ENCODE data around the gene TIMP3. TPM values are rescaled to one million over a fixed set of nuclear protein-coding genes. Genes with fewer than 3 reads are reported as not detected.

Gene TIMP3
- total RNA-seq, 4 donors from 2014 or later: 40.1 to 93.3 (median 67.5) TPM

GRCh38 chr22:32826537-32826936, 25.0 kb downstream of the TIMP3 start:
- peaks cover 0 to 26% (median 0%) of the 10 kb centered on the region in 4 donors for H3K4me1 ChIP-seq
- no peak overlapping the region for H3K27ac ChIP-seq
- no peak overlapping the region for H3K4me3 ChIP-seq
- TF ChIP-seq POLR2A (IDR thresholded peaks at IDR 0.05) (no peak), CTCF (IDR thresholded peaks at IDR 0.05) (no peak)
- H3K36me3 ChIP-seq: no peaks in the 10 kb centered on the region
- no peaks in the 10 kb centered on the region for H3K9me3 ChIP-seq
- no peaks in the 10 kb centered on the region for H3K27me3 ChIP-seq
- DNase-seq: no peak

GRCh38 chr22:32827049-32827602, 25.6 kb downstream of the TIMP3 start:
- Histone ChIP-seq H3K4me3 (no peak overlapping the region), H3K36me3 (no peaks in the 10 kb centered on the region), H3K9me3 (no peaks in the 10 kb centered on the region), H3K27ac (no peak overlapping the region), H3K27me3 (no peaks in the 10 kb centered on the region), H3K4me1 (peaks cover 0 to 30% (median 0%) of the 10 kb centered on the region in 4 donors)
- no peak for DNase-seq
- no peak for TF ChIP-seq POLR2A (IDR thresholded peaks at IDR 0.05)
- no peak for TF ChIP-seq CTCF (IDR thresholded peaks at IDR 0.05)

- no peaks in the 10 kb centered on the region for H3K27me3 ChIP-seq
- TF ChIP-seq CTCF (IDR thresholded peaks at IDR 0.05): no peak
- no peak for TF ChIP-seq POLR2A (IDR thresholded peaks at IDR 0.05)
- H3K27ac ChIP-seq: no peak overlapping the region
- no peak overlapping the region for H3K4me3 ChIP-seq
- H3K36me3 ChIP-seq: no peaks in the 10 kb centered on the region
- no peaks in the 10 kb centered on the region for H3K9me3 ChIP-seq
- H3K4me1 ChIP-seq: peaks cover 0 to 30% (median 0%) of the 10 kb centered on the region in 4 donors
- DNase-seq: no peak
These were observed 26.6 kb downstream of the TIMP3 start for GRCh38 chr22:32828150-32828549.

DNA sequence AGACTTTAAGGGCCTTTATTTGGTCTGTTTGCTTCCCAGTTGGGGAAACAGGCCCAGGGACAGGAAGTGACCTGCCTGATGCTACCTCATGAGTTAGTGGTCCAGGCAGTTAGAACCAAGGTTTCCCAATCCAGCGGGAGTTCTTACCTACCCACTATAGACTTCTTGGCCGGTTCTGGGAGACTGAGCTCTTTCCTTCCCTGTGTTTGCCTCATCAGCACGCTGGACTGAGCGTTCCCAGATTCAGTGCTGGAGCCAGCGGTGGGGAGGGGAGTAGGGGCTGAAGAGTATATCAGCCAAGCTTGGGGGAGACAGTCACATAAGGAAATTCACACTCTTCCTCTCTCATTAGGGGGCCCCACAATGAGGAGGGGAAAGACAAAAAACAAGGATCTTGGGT, 27.1 kb downstream of the TIMP3 start:
- no peak for TF ChIP-seq CTCF (IDR thresholded peaks at IDR 0.05)
- no peak for TF ChIP-seq POLR2A (IDR thresholded peaks at IDR 0.05)
- no peak overlapping the region for H3K4me3 ChIP-seq
- no peaks in the 10 kb centered on the region for H3K27me3 ChIP-seq
- H3K27ac ChIP-seq: no peak overlapping the region
- H3K36me3 ChIP-seq: no peaks in the 10 kb centered on the region
- DNase-seq: no peak
- peaks cover 0 to 30% (median 0%) of the 10 kb centered on the region in 4 donors for H3K4me1 ChIP-seq
- H3K9me3 ChIP-seq: no peaks in the 10 kb centered on the region

GRCh38 chr22:32829451-32829851, 27.9 kb downstream of the TIMP3 start:
- no peak for DNase-seq
- Histone ChIP-seq H3K27ac (peak overlapping the region in 1 of 4 donors; percentile 46), H3K4me1 (peaks cover 0 to 30% (median 0%) of the 10 kb centered on the region in 4 donors), H3K27me3 (no peaks in the 10 kb centered on the region), H3K4me3 (no peak overlapping the region), H3K9me3 (no peaks in the 10 kb centered on the region), H3K36me3 (no peaks in the 10 kb centered on the region)
- TF ChIP-seq POLR2A (IDR thresholded peaks at IDR 0.05) (no peak), CTCF (IDR thresholded peaks at IDR 0.05) (no peak)

DNA sequence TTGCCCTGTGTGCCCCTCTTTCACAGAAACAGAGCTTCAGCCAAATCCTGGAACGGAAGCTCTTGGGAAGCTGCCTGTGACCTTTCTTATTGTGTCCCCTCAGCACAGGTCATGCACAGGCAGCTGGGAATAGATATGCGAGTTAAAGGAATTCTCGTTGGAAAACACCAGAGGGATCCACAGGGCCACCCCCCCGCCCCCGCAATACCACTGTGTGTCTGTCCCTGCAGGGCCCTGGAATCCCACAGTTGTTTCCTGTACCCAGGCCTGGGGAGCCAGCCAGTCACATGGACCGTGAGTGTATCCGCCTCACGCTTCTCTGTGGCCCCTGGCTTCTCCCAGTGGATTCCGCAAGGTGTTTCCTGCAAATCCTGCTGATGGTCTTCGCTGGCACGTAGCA, 29.0 kb downstream of the TIMP3 start:
- peaks cover 0 to 30% (median 0%) of the 10 kb centered on the region in 4 donors for H3K4me1 ChIP-seq
- no peak for DNase-seq
- no peaks in the 10 kb centered on the region for H3K36me3 ChIP-seq
- peak overlapping the region in 1 of 4 donors; percentile 46 for H3K27ac ChIP-seq
- no peaks in the 10 kb centered on the region for H3K9me3 ChIP-seq
- no peaks in the 10 kb centered on the region for H3K27me3 ChIP-seq
- no peak overlapping the region for H3K4me3 ChIP-seq
- TF ChIP-seq POLR2A (IDR thresholded peaks at IDR 0.05): no peak
- TF ChIP-seq CTCF (IDR thresholded peaks at IDR 0.05): no peak

Data from Peyer's patch (tissue), 4 donors.